NCI-H187 (cell line): ENCODE measurements around the gene CNPPD1.
"Not testable (repeated sequence)": the region's sequence is repeated elsewhere in the genome, so short reads cannot be mapped to it uniquely, and the experiment has no call there.

Experiments
- DNase-seq, 2 experiments: peaks; one replicate each; lab custom pipeline; 2025; lab: John Stamatoyannopoulos, UW

The CNPPD1 gene

GRCh38 chr2:219207884-219208740, 31.4 kb upstream of the CNPPD1 start:
- DNase-seq, result no peak

- DNase-seq, result no peak
Measured at GRCh38 chr2:219207134-219207883, 30.6 kb upstream of the CNPPD1 start.

- DNase-seq, result peak; percentile 64 to 74
Measured at GRCh38 chr2:219206328-219207133, 29.8 kb upstream of the CNPPD1 start, which contains the start of gene ZFAND2B. Gene ZFAND2B (plus strand): TSS chr2:219206782. CDS start chr2:219206988, 206 bp downstream.

- DNase-seq, result no peak
Measured at GRCh38 chr2:219205981-219206327, 29.2 kb upstream of the CNPPD1 start.

- DNase-seq, result no peak
Measured at GRCh38 chr2:219205165-219205538, 28.4 kb upstream of the CNPPD1 start.

GRCh38 chr2:219204425-219205164, 27.9 kb upstream of the CNPPD1 start:
- DNase-seq, result no peak

- DNase-seq, result not testable (repeated sequence)
Measured at GRCh38 chr2:219201331-219201730, 24.6 kb upstream of the CNPPD1 start.

GRCh38 chr2:219200502-219201326, 24.0 kb upstream of the CNPPD1 start:
- DNase-seq, result not testable (repeated sequence)

- DNase-seq, result no peak
Measured at GRCh38 chr2:219199470-219200211, 22.9 kb upstream of the CNPPD1 start.

- no peak for DNase-seq
Measured at GRCh38 chr2:219198974-219199373, 22.2 kb upstream of the CNPPD1 start.

- DNase-seq, result no peak
Measured at GRCh38 chr2:219197388-219197787, 20.7 kb upstream of the CNPPD1 start.

- no peak for DNase-seq
Measured at GRCh38 chr2:219186754-219187456, 10.2 kb upstream of the CNPPD1 start.

- DNase-seq, result no peak
Measured at GRCh38 chr2:219184121-219184520, 7.4 kb upstream of the CNPPD1 start.

GRCh38 chr2:219183151-219183772, 6.5 kb upstream of the CNPPD1 start:
- DNase-seq, result no peak

- no peak for DNase-seq
Measured at GRCh38 chr2:219182331-219183150, 5.8 kb upstream of the CNPPD1 start.

- no peak for DNase-seq
Measured at GRCh38 chr2:219181531-219181930, 4.8 kb upstream of the CNPPD1 start.

- DNase-seq, result no peak
Measured at GRCh38 chr2:219180961-219181360, 4.2 kb upstream of the CNPPD1 start.
